Astrocyte (in vitro differentiated cells and primary cell): ENCODE results near the gene PRH2. TPM values are rescaled to one million over a fixed set of nuclear protein-coding genes. Genes with fewer than 3 reads are reported as not detected.

ENCODE experiments used
- DNase-seq: peaks from one replicate; pipeline ENCODE4 v3.0.0-alpha.2; 2010; ENCODE audit warnings: low read depth
- FAIRE-seq: peaks from 2 replicates; lab custom pipeline; 2011; peaks lifted over from hg19 to GRCh38; lab: Jason Lieb, UNC
- H2AFZ ChIP-seq: 2 replicates; pipeline ENCODE4 v1.6.0; 2012; ENCODE audit warnings: low read depth, low read length, inconsistent platforms
- H3K27ac ChIP-seq: 2 replicates; pipeline ENCODE4 v1.5.1; 2011; ENCODE audit warnings: low read depth, low read length, inconsistent platforms
- H3K27me3 ChIP-seq: 2 replicates; pipeline ENCODE4 v1.6.0; 2011; ENCODE audit warnings: low read length, inconsistent platforms; ENCODE audit not compliant: insufficient read depth
- H3K36me3 ChIP-seq: 2 replicates; pipeline ENCODE4 v1.5.1; 2011; ENCODE audit warnings: low read length, inconsistent platforms; ENCODE audit not compliant: insufficient read depth
- H3K4me1 ChIP-seq: 2 replicates; pipeline ENCODE4 v1.5.1; 2011; ENCODE audit warnings: low read length, inconsistent platforms; ENCODE audit not compliant: insufficient read depth
- H3K4me2 ChIP-seq: 2 replicates; pipeline ENCODE4 v1.6.0; 2012; ENCODE audit warnings: low read length, inconsistent platforms
- H3K4me3 ChIP-seq: 2 replicates; pipeline ENCODE4 v1.5.1; 2011; ENCODE audit warnings: low read depth, mild to moderate bottlenecking, low read length, inconsistent platforms; ENCODE audit not compliant: insufficient read depth
- H3K79me2 ChIP-seq: 2 replicates; pipeline ENCODE4 v1.6.0; 2012; ENCODE audit warnings: mild to moderate bottlenecking, low read length, inconsistent platforms; ENCODE audit not compliant: insufficient read depth
- H3K9ac ChIP-seq: 2 replicates; pipeline ENCODE4 v1.6.0; 2012; ENCODE audit warnings: mild to moderate bottlenecking, low read length, inconsistent platforms
- H3K9me3 ChIP-seq: 2 replicates; pipeline ENCODE4 v1.5.1; 2012; ENCODE audit warnings: low read depth, mild to moderate bottlenecking, low read length, inconsistent platforms; ENCODE audit not compliant: insufficient read depth
- H4K20me1 ChIP-seq: 2 replicates; pipeline ENCODE4 v1.6.0; 2012; ENCODE audit warnings: low read length, inconsistent platforms; ENCODE audit not compliant: insufficient read depth
- H3K27ac Mint-ChIP-seq: one replicate; pipeline ENCODE4 v1.8.0; 2021; ENCODE audit warnings: mild to moderate bottlenecking, mixed read lengths; ENCODE audit not compliant: unreplicated experiment
- H3K27me3 Mint-ChIP-seq: one replicate; pipeline ENCODE4 v1.8.0; 2021; ENCODE audit warnings: low read depth, mixed read lengths; ENCODE audit not compliant: unreplicated experiment
- H3K36me3 Mint-ChIP-seq: one replicate; pipeline ENCODE4 v1.8.0; 2021; ENCODE audit warnings: low read depth, mixed read lengths; ENCODE audit not compliant: unreplicated experiment
- H3K4me1 Mint-ChIP-seq: one replicate; pipeline ENCODE4 v1.8.0; 2021; ENCODE audit warnings: low read depth, mixed read lengths; ENCODE audit not compliant: unreplicated experiment
- H3K4me3 Mint-ChIP-seq: one replicate; pipeline ENCODE4 v1.8.0; 2021; ENCODE audit warnings: mild to moderate bottlenecking, moderate library complexity, mixed read lengths; ENCODE audit not compliant: unreplicated experiment
- H3K9me3 Mint-ChIP-seq: one replicate; pipeline ENCODE4 v1.8.0; 2021; ENCODE audit warnings: mild to moderate bottlenecking, mixed read lengths; ENCODE audit not compliant: unreplicated experiment
- CTCF ChIP-seq: IDR thresholded peaks from 2 replicates; pipeline ENCODE4 v1.5.1; 2011; ENCODE audit warnings: low read depth, mild to moderate bottlenecking, inconsistent platforms, low read length, moderate library complexity; ENCODE audit not compliant: insufficient read depth
- EZH2 ChIP-seq: IDR thresholded peaks from 2 replicates; pipeline ENCODE4 v1.6.1; 2012; ENCODE audit warnings: mild to moderate bottlenecking, low read length, inconsistent platforms; ENCODE audit not compliant: insufficient read depth
- total RNA-seq: library from RNA; stranded (reverse); gene quantifications from 2 replicates; pipeline ENCODE4 v1.2.1, GENCODE V29; 2021

PRH2 gene
- total RNA-seq, 1 donor from 2014 or later: not detected

GRCh38 chr12:10968765-10969456 is 39.9 kb downstream of the PRH2 start:
- DNase-seq (peak; percentile 75), FAIRE-seq (no peak)
- Mint-ChIP-seq H3K27me3 (no peaks in the 10 kb centered on the region), H3K4me3 (no peak overlapping the region), H3K4me1 (peaks cover 2% of the 10 kb centered on the region), H3K9me3 (peaks cover 3% of the 10 kb centered on the region), H3K36me3 (peaks cover 5% of the 10 kb centered on the region), H3K27ac (no peak overlapping the region)
- H3K36me3 ChIP-seq: no peaks in the 10 kb centered on the region
- H3K4me1 ChIP-seq: peaks cover 9% of the 10 kb centered on the region
- H3K4me3 ChIP-seq: no peak overlapping the region
- H3K27ac ChIP-seq: no peak overlapping the region
- H2AFZ ChIP-seq: no peak overlapping the region
- H3K4me2 ChIP-seq: peak overlapping the region; percentile 6
- TF ChIP-seq CTCF (no peak), EZH2 (no peak)
- H4K20me1 ChIP-seq: peaks cover 3% of the 10 kb centered on the region
- H3K27me3 ChIP-seq: no peaks in the 10 kb centered on the region
- H3K9me3 ChIP-seq: no peaks in the 10 kb centered on the region
- H3K79me2 ChIP-seq: no peaks in the 10 kb centered on the region
- H3K9ac ChIP-seq: no peak overlapping the region

GRCh38 chr12:10974965-10975364 is 45.9 kb downstream of the PRH2 start:
- Histone ChIP-seq H2AFZ (no peak overlapping the region), H3K4me2 (no peak overlapping the region), H3K9me3 (no peaks in the 10 kb centered on the region), H3K9ac (no peak overlapping the region), H3K79me2 (no peaks in the 10 kb centered on the region), H3K27ac (no peak overlapping the region), H3K4me1 (no peaks in the 10 kb centered on the region), H4K20me1 (no peaks in the 10 kb centered on the region), H3K27me3 (no peaks in the 10 kb centered on the region), H3K36me3 (no peaks in the 10 kb centered on the region), H3K4me3 (no peak overlapping the region)
- Mint-ChIP-seq H3K9me3 (no peaks in the 10 kb centered on the region), H3K4me1 (no peaks in the 10 kb centered on the region), H3K27me3 (no peaks in the 10 kb centered on the region), H3K27ac (no peak overlapping the region), H3K4me3 (no peak overlapping the region), H3K36me3 (no peaks in the 10 kb centered on the region)
- TF ChIP-seq EZH2 (no peak), CTCF (no peak)
- no peak for FAIRE-seq
- no peak for DNase-seq

- Histone ChIP-seq H3K36me3 (no peaks in the 10 kb centered on the region), H2AFZ (no peak overlapping the region), H3K9ac (no peak overlapping the region), H4K20me1 (no peaks in the 10 kb centered on the region), H3K4me2 (no peak overlapping the region), H3K4me3 (no peak overlapping the region), H3K4me1 (no peaks in the 10 kb centered on the region), H3K9me3 (no peaks in the 10 kb centered on the region), H3K79me2 (no peaks in the 10 kb centered on the region), H3K27ac (no peak overlapping the region), H3K27me3 (no peaks in the 10 kb centered on the region)
- DNase-seq (no peak), FAIRE-seq (no peak)
- Mint-ChIP-seq H3K4me3 (no peak overlapping the region), H3K27ac (no peak overlapping the region), H3K4me1 (no peaks in the 10 kb centered on the region), H3K9me3 (no peaks in the 10 kb centered on the region), H3K27me3 (no peaks in the 10 kb centered on the region), H3K36me3 (no peaks in the 10 kb centered on the region)
- no peak for TF ChIP-seq EZH2
- TF ChIP-seq CTCF: no peak
These were observed 53.2 kb downstream of the PRH2 start for GRCh38 chr12:10982244-10982643.
